ENCODE results near the gene MPRIP. TPM values are rescaled to one million over a fixed set of nuclear protein-coding genes. Genes with fewer than 3 reads are reported as not detected.

The MPRIP gene
- polyA plus RNA-seq, 1 donor from 2014 or later = 47.3 TPM

GRCh38 chr17:17051380-17051779, 9.1 kb downstream of the MPRIP start:
- Histone ChIP-seq H3K4me3 (ENCODE audit: low read length) (no peak overlapping the region), H4K20me1 (ENCODE audit: insufficient read depth) (peaks cover 5% of the 10 kb centered on the region), H3K27ac (ENCODE audit: low read length) (no peak overlapping the region), H3K9me2 (ENCODE audit: insufficient read depth, low read length) (no peaks in the 10 kb centered on the region), H3K36me3 (ENCODE audit: insufficient read depth, low read length) (no peaks in the 10 kb centered on the region), H3K9me3 (ENCODE audit: low read length) (no peaks in the 10 kb centered on the region), H2AFZ (ENCODE audit: low read depth, low read length) (no peak overlapping the region), H3K79me2 (replicated peaks; ENCODE audit: insufficient read depth, low read length) (peaks cover 90% of the 10 kb centered on the region), H3F3A (ENCODE audit: insufficient read depth, low read length, poor library complexity, severe bottlenecking) (no peaks in the 10 kb centered on the region), H3K27me3 (ENCODE audit: insufficient read depth, low read depth, low read length) (no peaks in the 10 kb centered on the region), H3K9ac (ENCODE audit: low read length) (no peak overlapping the region), H3K4me2 (ENCODE audit: low read length) (no peak overlapping the region)
- no peak for TF ChIP-seq REST (IDR thresholded peaks at IDR 0.05; ENCODE audit: borderline replicate concordance)
- TF ChIP-seq EP300 (conservative IDR thresholded peaks at IDR 0.05; ENCODE audit: poor library complexity, severe bottlenecking) = no peak
- TF ChIP-seq, protein P1, sequence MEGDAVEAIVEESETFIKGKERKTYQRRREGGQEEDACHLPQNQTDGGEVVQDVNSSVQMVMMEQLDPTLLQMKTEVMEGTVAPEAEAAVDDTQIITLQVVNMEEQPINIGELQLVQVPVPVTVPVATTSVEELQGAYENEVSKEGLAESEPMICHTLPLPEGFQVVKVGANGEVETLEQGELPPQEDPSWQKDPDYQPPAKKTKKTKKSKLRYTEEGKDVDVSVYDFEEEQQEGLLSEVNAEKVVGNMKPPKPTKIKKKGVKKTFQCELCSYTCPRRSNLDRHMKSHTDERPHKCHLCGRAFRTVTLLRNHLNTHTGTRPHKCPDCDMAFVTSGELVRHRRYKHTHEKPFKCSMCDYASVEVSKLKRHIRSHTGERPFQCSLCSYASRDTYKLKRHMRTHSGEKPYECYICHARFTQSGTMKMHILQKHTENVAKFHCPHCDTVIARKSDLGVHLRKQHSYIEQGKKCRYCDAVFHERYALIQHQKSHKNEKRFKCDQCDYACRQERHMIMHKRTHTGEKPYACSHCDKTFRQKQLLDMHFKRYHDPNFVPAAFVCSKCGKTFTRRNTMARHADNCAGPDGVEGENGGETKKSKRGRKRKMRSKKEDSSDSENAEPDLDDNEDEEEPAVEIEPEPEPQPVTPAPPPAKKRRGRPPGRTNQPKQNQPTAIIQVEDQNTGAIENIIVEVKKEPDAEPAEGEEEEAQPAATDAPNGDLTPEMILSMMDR (IDR thresholded peaks at IDR 0.05; ENCODE audit: poor library complexity, severe bottlenecking) = no peak
- no peak for TF ChIP-seq TAF1 (IDR thresholded peaks at IDR 0.05; ENCODE audit: low read depth)
- no peak for TF ChIP-seq SMC3 (conservative IDR thresholded peaks at IDR 0.05; ENCODE audit: poor library complexity)

DNA sequence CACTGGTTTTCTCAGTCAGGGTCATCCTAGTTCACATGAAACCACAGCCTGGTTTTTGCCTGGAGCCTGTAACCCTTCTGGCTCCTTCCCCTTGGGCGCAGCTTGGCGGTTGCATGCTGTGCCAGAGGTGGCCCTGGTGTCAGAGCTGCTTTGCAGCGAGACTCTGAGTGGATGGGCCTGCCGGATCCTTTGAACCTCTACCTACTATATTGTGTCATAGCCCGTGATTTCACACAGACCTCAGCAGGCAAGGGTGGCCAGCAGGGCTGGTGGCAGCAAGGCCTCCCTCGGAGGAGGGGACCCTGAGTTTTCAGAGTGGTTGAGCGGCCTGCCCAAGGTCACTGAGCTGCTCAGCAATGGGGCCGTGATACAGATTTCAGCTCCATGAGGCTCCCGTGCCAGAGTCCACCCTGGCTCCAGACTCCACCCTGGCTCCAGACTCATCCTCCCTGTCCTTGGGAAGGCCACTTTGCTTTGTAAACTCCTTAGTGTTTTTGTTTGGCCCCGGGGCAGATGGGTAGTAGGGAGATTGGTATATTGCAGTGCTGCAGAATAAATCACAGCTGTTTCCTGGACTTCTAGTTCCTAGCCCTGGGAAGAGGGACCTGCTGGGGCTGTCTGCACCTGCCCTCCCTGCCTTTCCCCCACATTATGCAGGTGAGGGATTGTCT, 9.7 kb downstream of the MPRIP start:
- Histone ChIP-seq H3F3A (ENCODE audit: insufficient read depth, low read length, poor library complexity, severe bottlenecking) (no peaks in the 10 kb centered on the region), H3K9me3 (ENCODE audit: low read length) (no peaks in the 10 kb centered on the region), H3K9me2 (ENCODE audit: insufficient read depth, low read length) (no peaks in the 10 kb centered on the region), H3K36me3 (ENCODE audit: insufficient read depth, low read length) (no peaks in the 10 kb centered on the region), H3K79me2 (replicated peaks; ENCODE audit: insufficient read depth, low read length) (peaks cover 89% of the 10 kb centered on the region), H3K27ac (ENCODE audit: low read length) (no peak overlapping the region), H3K4me2 (ENCODE audit: low read length) (no peak overlapping the region), H3K4me3 (ENCODE audit: low read length) (no peak overlapping the region), H4K20me1 (ENCODE audit: insufficient read depth) (peaks cover 5% of the 10 kb centered on the region), H3K9ac (ENCODE audit: low read length) (no peak overlapping the region), H3K27me3 (ENCODE audit: insufficient read depth, low read depth, low read length) (no peaks in the 10 kb centered on the region), H2AFZ (ENCODE audit: low read depth, low read length) (no peak overlapping the region)
- no peak for TF ChIP-seq EZH2 (IDR thresholded peaks at IDR 0.05; ENCODE audit: borderline replicate concordance, insufficient read depth, low read length, poor library complexity, severe bottlenecking)
- TF ChIP-seq EP300 (conservative IDR thresholded peaks at IDR 0.05; ENCODE audit: poor library complexity, severe bottlenecking) = no peak
- no peak for TF ChIP-seq RAD21 (conservative IDR thresholded peaks at IDR 0.05)
- TF ChIP-seq, protein P1 (IDR thresholded peaks at IDR 0.05; ENCODE audit: poor library complexity, severe bottlenecking) = no peak
- no peak for TF ChIP-seq MXI1 (conservative IDR thresholded peaks at IDR 0.05; ENCODE audit: poor library complexity, severe bottlenecking)
- TF ChIP-seq SMC3 (conservative IDR thresholded peaks at IDR 0.05; ENCODE audit: poor library complexity) = no peak
- TF ChIP-seq POLR2AphosphoS5 (IDR thresholded peaks at IDR 0.05) = no peak
- no peak for TF ChIP-seq TAF1 (IDR thresholded peaks at IDR 0.05; ENCODE audit: low read depth)
- no peak for TF ChIP-seq REST (IDR thresholded peaks at IDR 0.05; ENCODE audit: borderline replicate concordance)
